Suppressor macrophage treated with lipopolysaccharide for 4 hours (primary cell): ENCODE data around the gene RWDD3.

Experiments
- DNase-seq: peaks from one replicate; pipeline ENCODE4 v3.0.0-alpha.2; 2020

Gene RWDD3

DNA sequence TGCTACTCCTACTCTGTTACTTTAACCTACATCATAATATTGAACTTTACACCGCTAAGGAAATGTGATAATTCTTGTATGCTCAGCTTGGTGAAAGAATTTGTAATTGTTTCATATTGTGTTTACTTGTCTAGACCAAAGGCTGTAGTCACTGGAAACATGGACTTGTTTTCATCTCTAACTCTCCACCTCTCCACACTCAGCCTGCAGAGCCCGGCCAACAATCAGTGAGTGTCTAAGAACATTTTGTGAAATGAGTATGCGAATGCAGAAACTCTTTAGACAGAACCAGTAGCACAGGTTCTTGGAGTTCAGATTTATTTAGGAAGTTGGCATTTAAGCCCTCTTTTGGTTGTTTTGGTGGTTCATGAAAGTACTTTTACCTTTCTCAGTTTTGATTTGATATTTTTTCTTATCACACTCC lies 3.2 kb upstream of the RWDD3 start:
- DNase-seq = no peak

GRCh38 chr1:95232646-95233318 lies 1.2 kb upstream of the RWDD3 start:
- DNase-seq = no peak

DNA sequence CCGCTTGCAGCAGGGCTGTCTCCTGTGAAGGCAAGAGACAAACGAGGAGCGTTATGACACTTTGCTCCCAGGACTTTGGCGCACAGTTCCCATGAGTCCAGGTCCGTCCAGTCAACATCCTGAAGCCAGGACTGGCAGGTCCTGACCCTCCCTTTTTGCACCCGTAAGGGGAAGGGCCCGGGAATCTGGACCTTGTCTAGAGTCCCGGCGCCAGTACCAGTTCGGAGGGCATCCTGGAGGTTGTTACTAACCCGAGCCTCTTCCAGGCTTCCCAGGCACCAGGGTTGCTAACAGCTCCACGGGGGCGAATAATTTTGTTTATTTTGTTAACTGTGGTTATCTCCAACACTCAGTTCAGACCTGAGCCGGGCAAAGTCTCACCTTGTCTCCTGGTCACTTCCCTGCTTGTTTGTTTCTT lies 682 bp upstream of the RWDD3 start:
- no peak for DNase-seq

DNA sequence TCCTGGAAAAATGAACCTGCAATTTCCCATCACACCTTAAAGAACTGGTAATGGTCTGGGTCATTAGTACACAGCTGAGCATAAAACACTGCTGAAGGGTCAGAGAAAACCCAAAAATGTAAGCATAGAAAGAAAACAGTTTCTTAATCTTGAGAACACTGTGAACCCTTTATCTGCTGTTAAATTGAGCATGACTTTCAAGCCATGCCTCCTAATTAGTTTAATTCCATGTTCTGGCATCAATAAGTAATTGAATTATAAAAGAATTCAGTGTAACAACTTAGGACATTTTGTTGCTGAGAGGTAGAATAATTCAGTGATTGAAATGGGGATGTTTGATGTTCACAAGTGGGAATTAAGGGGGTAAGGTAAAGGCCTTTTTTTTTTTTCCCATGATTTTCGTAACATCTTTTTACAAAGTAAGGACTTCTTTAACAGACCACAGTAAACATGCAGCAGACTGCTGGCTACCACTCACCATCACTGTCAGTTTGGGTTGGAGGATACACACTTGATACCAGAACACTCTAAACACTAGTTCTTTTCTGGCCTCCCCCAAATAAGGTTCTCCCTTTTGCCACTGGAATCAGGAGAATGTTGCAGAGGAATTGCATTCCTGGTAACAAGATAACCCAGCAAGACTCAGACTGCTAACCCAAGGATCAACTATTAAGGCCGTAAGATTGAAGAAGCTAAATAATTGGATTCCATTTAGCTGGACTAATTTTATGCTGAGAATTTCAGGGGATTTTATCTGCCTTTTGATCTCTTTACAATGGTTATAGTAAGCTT lies 3.0 kb downstream of the RWDD3 start:
- no peak for DNase-seq

DNA sequence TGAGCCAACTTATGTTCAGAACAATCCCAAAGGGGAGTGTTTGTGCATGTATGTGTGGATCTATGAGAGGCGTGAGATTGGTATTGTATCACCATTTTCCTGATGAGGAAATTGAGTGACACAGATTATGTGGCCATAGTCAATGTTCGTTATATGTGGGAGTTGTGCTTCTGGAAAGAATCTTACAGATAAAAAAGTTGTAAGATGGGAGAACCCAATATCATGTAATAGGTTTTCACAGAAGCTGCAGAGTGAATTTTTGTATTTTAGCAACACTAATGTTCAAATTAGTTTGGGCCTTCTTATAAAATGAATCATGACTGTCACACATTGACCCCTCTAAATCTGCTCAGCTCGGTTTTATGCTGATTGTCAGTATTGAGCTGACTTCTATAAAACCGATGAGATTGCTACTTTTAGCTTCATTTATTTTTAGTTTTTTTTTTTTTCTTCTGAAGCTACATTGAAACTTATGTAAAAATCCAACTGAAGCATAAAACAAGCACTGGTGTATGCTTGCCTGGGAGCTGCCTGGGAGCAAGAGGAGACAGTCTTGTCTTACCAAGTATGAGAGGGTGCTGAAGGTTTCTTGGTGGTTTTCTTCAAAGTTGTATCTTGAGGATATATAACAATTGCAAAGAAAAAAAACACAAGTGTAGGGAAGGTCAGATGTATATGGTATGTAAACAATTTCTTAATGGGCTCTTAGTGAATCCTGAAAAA lies 4.1 kb downstream of the RWDD3 start:
- no peak for DNase-seq

DNA sequence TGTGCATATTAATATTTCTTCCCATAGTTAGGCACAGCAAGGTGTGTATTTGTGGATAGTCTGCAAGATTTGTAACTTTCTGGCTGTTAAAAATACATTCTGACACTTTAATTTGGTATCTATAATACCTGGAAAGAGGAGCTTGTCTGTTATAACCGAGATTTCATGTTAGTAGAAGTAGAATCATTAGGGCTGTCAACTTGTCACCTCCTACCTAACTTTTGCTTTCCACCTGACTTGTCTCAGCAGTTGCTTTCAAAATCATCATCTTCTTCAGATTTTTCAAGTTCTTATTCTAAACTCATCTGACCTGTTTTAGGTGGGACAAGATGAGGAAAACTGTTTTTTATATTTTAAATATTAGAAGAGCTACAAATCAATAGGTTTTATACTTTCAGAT lies 11.0 kb downstream of the RWDD3 start:
- no peak for DNase-seq

- no peak for DNase-seq
These were observed 12.5 kb downstream of the RWDD3 start for GRCh38 chr1:95246511-95246910.

DNA sequence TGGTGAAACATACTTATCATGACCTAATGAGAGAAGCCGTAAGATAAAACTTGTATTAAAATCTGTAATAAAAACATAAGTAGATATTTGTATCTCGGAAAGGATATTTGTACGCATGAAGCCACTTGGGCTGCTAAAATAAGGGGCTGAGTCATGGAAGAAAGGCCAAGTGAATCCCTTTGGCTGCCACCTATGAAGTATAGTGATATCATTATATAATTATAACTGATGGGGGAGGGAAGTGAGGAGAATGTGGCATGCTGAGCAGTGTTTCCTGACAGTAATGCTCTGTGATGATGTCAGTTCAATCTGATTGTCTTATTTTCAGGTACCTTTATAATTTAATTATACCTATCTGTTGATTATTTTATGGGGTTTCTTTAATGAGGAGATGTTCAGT lies 13.6 kb downstream of the RWDD3 start:
- no peak for DNase-seq

GRCh38 chr1:95249916-95250315 lies 15.9 kb downstream of the RWDD3 start:
- no peak for DNase-seq

DNA sequence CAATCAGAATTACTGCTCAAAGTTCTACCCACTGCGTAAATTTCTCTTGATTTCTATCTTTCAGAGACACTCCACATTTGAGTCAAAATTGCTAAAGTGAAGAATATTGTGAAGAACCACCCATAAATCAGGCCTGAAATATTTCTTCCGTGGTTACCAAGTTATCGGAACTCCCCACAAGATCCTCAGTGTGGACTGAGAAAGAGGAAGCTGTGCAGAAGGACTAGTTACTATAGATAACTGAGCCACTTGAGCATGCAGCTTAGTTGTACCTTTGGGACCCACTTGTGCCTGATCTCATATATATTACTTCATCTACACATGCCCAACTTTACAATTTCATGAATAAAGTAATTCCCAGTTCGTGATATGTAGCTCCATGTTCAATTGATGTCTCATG lies 18.4 kb downstream of the RWDD3 start:
- DNase-seq = no peak

- no peak for DNase-seq
These were observed 20.9 kb downstream of the RWDD3 start for GRCh38 chr1:95254959-95255358.

DNA sequence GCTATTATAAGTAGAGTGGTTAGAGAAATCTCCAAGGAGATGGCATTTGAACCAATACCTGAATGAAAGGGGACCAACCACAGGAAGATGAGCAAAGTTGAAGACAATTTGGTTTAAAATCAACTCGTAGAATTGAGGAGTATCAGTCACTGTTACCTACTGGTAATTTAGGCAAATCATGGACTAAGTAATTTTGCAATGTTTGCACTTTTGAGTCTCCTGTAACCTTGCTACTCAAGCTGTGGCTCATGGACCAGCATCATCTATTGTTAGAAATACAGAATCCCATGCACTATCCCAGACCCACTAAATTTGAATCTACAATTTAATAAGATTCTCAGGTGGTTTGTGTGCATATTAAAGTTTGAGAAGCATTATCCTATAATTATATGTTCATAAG lies 21.8 kb downstream of the RWDD3 start:
- no peak for DNase-seq

DNA sequence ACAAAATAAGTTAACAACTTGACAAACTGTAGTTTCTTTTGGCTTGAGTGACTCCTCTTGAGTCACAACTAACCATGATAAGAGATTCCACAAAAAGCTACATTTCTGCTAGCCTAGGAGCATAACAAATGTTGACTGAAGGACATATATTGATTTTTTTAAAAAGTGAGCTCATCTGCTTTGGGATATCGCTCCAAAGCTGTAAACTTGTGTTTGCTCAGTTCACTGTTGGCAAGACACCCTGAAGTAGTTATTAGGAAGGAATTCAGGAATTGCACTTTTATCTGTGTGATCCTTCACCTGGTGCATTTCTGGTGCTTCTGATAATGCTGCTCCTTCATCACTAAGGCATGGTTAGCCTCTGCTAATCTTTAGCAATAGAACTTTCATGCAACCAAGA lies 23.7 kb downstream of the RWDD3 start:
- no peak for DNase-seq

DNA sequence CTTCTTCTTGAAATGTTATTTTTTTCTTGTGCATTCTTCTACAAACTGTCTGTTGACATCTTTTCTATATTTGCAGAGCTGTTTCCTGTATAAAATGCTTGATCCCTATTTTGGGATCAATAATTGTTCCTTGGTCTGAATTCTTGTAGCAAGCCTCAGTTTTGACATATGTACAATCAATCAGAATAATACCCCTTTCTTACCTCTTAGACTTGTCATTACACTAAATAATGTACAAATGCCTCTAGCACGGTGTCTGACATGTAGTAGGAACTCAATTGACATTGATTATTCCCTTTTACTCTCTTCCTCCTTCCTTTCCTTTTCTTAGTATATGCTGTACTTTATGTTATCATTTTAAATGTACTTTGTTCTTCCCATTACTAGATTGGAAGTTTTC lies 25.2 kb downstream of the RWDD3 start:
- no peak for DNase-seq

GRCh38 chr1:95262913-95263312 lies 28.9 kb downstream of the RWDD3 start:
- no peak for DNase-seq

GRCh38 chr1:95263450-95263849 lies 29.4 kb downstream of the RWDD3 start:
- DNase-seq = no peak

GRCh38 chr1:95265106-95265505 lies 31.1 kb downstream of the RWDD3 start:
- no peak for DNase-seq

GRCh38 chr1:95276429-95276828 lies 42.4 kb downstream of the RWDD3 start:
- no peak for DNase-seq

DNA sequence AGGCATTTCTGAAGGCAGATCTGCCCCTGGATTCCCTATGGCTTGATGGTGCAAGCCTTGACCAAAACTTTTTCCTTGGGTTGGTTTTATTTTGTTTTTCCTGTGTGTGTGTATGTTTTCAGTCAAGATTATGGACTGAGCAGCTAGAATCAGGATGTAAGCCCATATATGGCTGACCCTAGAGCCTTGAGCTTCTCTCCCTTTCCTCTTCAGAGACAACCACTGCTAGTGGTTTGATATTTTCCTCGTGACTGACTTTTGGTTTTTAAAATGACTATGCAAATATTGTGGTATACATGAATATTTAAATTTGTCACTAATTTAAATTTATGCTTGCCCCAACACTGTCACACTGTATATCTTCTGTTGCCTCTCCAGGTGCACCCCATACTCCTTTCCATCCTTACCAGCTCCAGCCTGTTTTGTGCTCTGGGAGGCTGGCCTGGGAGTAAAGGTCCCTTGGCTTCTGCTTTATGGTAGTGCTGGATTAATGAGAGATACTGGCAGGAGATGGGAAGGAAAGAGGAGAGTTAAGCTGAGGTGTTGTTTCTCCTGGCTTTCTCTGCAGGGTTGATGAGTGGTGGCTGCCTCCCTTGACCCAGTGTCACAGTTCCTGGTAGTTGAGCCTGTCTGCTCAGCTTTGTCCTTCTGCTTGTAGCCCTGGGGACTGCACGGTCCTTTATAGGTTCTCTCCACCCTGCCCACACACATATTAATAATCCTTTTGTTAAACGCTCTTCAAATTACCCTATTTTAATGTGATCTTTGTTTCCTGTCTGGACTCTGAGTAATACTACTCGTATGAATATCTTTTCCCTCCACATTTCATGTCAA lies 44.4 kb downstream of the RWDD3 start:
- DNase-seq = no peak

GRCh38 chr1:95281781-95282517 lies 47.9 kb downstream of the RWDD3 start:
- no peak for DNase-seq

GRCh38 chr1:95282518-95282895 lies 48.5 kb downstream of the RWDD3 start:
- no peak for DNase-seq

GRCh38 chr1:95284420-95284819 lies 50.4 kb downstream of the RWDD3 start:
- no peak for DNase-seq
